ENCODE results near the gene C1orf198. TPM values are rescaled to one million over a fixed set of nuclear protein-coding genes. Genes with fewer than 3 reads are reported as not detected.

Gene C1orf198
- total RNA-seq, 1 donor from 2014 or later = 8.9 TPM

- Mint-ChIP-seq H3K36me3 (ENCODE audit: low read depth) (no peaks in the 10 kb centered on the region), H3K9me3 (no peaks in the 10 kb centered on the region), H3K27ac (no peak overlapping the region), H3K4me1 (ENCODE audit: low read depth) (no peaks in the 10 kb centered on the region), H3K27me3 (ENCODE audit: low read depth) (peaks cover 4% of the 10 kb centered on the region), H3K4me3 (ENCODE audit: low read depth) (no peak overlapping the region)
- no peak for DNase-seq (ENCODE audit: low spot score)
- intact Hi-C loops (cut with micrococcal nuclease) = no loop called here
Observed at GRCh38 chr1:230834292-230834691, 34.0 kb downstream of the C1orf198 start.

- no peak for DNase-seq (ENCODE audit: low spot score)
- Mint-ChIP-seq H3K4me1 (ENCODE audit: low read depth) (no peaks in the 10 kb centered on the region), H3K27me3 (ENCODE audit: low read depth) (peaks cover 4% of the 10 kb centered on the region), H3K36me3 (ENCODE audit: low read depth) (no peaks in the 10 kb centered on the region), H3K27ac (no peak overlapping the region), H3K9me3 (no peaks in the 10 kb centered on the region), H3K4me3 (ENCODE audit: low read depth) (no peak overlapping the region)
- intact Hi-C loops (cut with micrococcal nuclease) = no loop called here
Observed at GRCh38 chr1:230833511-230833910, 34.8 kb downstream of the C1orf198 start.

- H3K4me1 Mint-ChIP-seq (ENCODE audit: low read depth) = no peaks in the 10 kb centered on the region
- intact Hi-C loops (cut with micrococcal nuclease) = no loop called here
- H3K27me3 Mint-ChIP-seq (ENCODE audit: low read depth) = peaks cover 4% of the 10 kb centered on the region
- no peak for DNase-seq (ENCODE audit: low spot score)
- no peaks in the 10 kb centered on the region for H3K36me3 Mint-ChIP-seq (ENCODE audit: low read depth)
- H3K9me3 Mint-ChIP-seq = no peaks in the 10 kb centered on the region
- no peak overlapping the region for H3K27ac Mint-ChIP-seq
- no peak overlapping the region for H3K4me3 Mint-ChIP-seq (ENCODE audit: low read depth)
Observed at GRCh38 chr1:230832476-230832875, 35.8 kb downstream of the C1orf198 start.

GRCh38 chr1:230831771-230832170 is 36.5 kb downstream of the C1orf198 start:
- no peak overlapping the region for H3K27ac Mint-ChIP-seq
- DNase-seq (ENCODE audit: low spot score) = no peak
- intact Hi-C loops (cut with micrococcal nuclease) = no loop called here
- peaks cover 4% of the 10 kb centered on the region for H3K27me3 Mint-ChIP-seq (ENCODE audit: low read depth)
- H3K36me3 Mint-ChIP-seq (ENCODE audit: low read depth) = no peaks in the 10 kb centered on the region
- no peaks in the 10 kb centered on the region for H3K9me3 Mint-ChIP-seq
- H3K4me1 Mint-ChIP-seq (ENCODE audit: low read depth) = no peaks in the 10 kb centered on the region
- H3K4me3 Mint-ChIP-seq (ENCODE audit: low read depth) = no peak overlapping the region

GRCh38 chr1:230828421-230828820 is 39.9 kb downstream of the C1orf198 start:
- Mint-ChIP-seq H3K36me3 (ENCODE audit: low read depth) (no peaks in the 10 kb centered on the region), H3K4me1 (ENCODE audit: low read depth) (no peaks in the 10 kb centered on the region), H3K27ac (no peak overlapping the region), H3K9me3 (no peaks in the 10 kb centered on the region), H3K4me3 (ENCODE audit: low read depth) (no peak overlapping the region), H3K27me3 (ENCODE audit: low read depth) (peaks cover 4% of the 10 kb centered on the region)
- intact Hi-C loops (cut with micrococcal nuclease) = no loop called here
- DNase-seq (ENCODE audit: low spot score) = no peak

- Mint-ChIP-seq H3K4me1 (ENCODE audit: low read depth) (no peaks in the 10 kb centered on the region), H3K27me3 (ENCODE audit: low read depth) (peaks cover 4% of the 10 kb centered on the region), H3K4me3 (ENCODE audit: low read depth) (no peak overlapping the region), H3K27ac (no peak overlapping the region), H3K9me3 (no peaks in the 10 kb centered on the region), H3K36me3 (ENCODE audit: low read depth) (no peaks in the 10 kb centered on the region)
- intact Hi-C loops (cut with micrococcal nuclease) = no loop called here
- no peak for DNase-seq (ENCODE audit: low spot score)
Observed at GRCh38 chr1:230827801-230828200, 40.5 kb downstream of the C1orf198 start.

- no peak for DNase-seq (ENCODE audit: low spot score)
- intact Hi-C loops (cut with micrococcal nuclease) = no loop called here
- no peaks in the 10 kb centered on the region for H3K4me1 Mint-ChIP-seq (ENCODE audit: low read depth)
- H3K9me3 Mint-ChIP-seq = no peaks in the 10 kb centered on the region
- no peaks in the 10 kb centered on the region for H3K36me3 Mint-ChIP-seq (ENCODE audit: low read depth)
- H3K4me3 Mint-ChIP-seq (ENCODE audit: low read depth) = no peak overlapping the region
- H3K27ac Mint-ChIP-seq = no peak overlapping the region
- H3K27me3 Mint-ChIP-seq (ENCODE audit: low read depth) = peaks cover 4% of the 10 kb centered on the region
Observed at GRCh38 chr1:230827081-230827681, 41.1 kb downstream of the C1orf198 start.

GRCh38 chr1:230826166-230826875 is 42.0 kb downstream of the C1orf198 start:
- DNase-seq (ENCODE audit: low spot score) = no peak
- H3K27ac Mint-ChIP-seq = no peak overlapping the region
- H3K27me3 Mint-ChIP-seq (ENCODE audit: low read depth) = peaks cover 4% of the 10 kb centered on the region
- intact Hi-C loops (cut with micrococcal nuclease) = no loop called here
- no peaks in the 10 kb centered on the region for H3K4me1 Mint-ChIP-seq (ENCODE audit: low read depth)
- no peak overlapping the region for H3K4me3 Mint-ChIP-seq (ENCODE audit: low read depth)
- no peaks in the 10 kb centered on the region for H3K36me3 Mint-ChIP-seq (ENCODE audit: low read depth)
- H3K9me3 Mint-ChIP-seq = no peaks in the 10 kb centered on the region

GRCh38 chr1:230825761-230826160 is 42.6 kb downstream of the C1orf198 start:
- H3K4me3 Mint-ChIP-seq (ENCODE audit: low read depth) = no peak overlapping the region
- no peak for DNase-seq (ENCODE audit: low spot score)
- H3K4me1 Mint-ChIP-seq (ENCODE audit: low read depth) = no peaks in the 10 kb centered on the region
- H3K27me3 Mint-ChIP-seq (ENCODE audit: low read depth) = peaks cover 2% of the 10 kb centered on the region
- H3K9me3 Mint-ChIP-seq = no peaks in the 10 kb centered on the region
- intact Hi-C loops (cut with micrococcal nuclease) = no loop called here
- H3K36me3 Mint-ChIP-seq (ENCODE audit: low read depth) = no peaks in the 10 kb centered on the region
- H3K27ac Mint-ChIP-seq = no peak overlapping the region

- Mint-ChIP-seq H3K36me3 (ENCODE audit: low read depth) (no peaks in the 10 kb centered on the region), H3K4me1 (ENCODE audit: low read depth) (no peaks in the 10 kb centered on the region), H3K9me3 (no peaks in the 10 kb centered on the region), H3K4me3 (ENCODE audit: low read depth) (no peak overlapping the region), H3K27me3 (ENCODE audit: low read depth) (no peaks in the 10 kb centered on the region), H3K27ac (no peak overlapping the region)
- no peak for DNase-seq (ENCODE audit: low spot score)
- intact Hi-C loops (cut with micrococcal nuclease) = no loop called here
Observed at GRCh38 chr1:230824919-230825721, 43.2 kb downstream of the C1orf198 start.

- intact Hi-C loops (cut with micrococcal nuclease) = no loop called here
- Mint-ChIP-seq H3K27ac (no peak overlapping the region), H3K36me3 (ENCODE audit: low read depth) (no peaks in the 10 kb centered on the region), H3K9me3 (no peaks in the 10 kb centered on the region), H3K27me3 (ENCODE audit: low read depth) (no peaks in the 10 kb centered on the region), H3K4me3 (ENCODE audit: low read depth) (no peak overlapping the region), H3K4me1 (ENCODE audit: low read depth) (no peaks in the 10 kb centered on the region)
- DNase-seq (ENCODE audit: low spot score) = no peak
Observed at GRCh38 chr1:230824551-230824918, 43.8 kb downstream of the C1orf198 start.

GRCh38 chr1:230823931-230824381 is 44.4 kb downstream of the C1orf198 start:
- Mint-ChIP-seq H3K27ac (no peak overlapping the region), H3K27me3 (ENCODE audit: low read depth) (no peaks in the 10 kb centered on the region), H3K4me3 (ENCODE audit: low read depth) (no peak overlapping the region), H3K36me3 (ENCODE audit: low read depth) (no peaks in the 10 kb centered on the region), H3K4me1 (ENCODE audit: low read depth) (no peaks in the 10 kb centered on the region), H3K9me3 (no peaks in the 10 kb centered on the region)
- intact Hi-C loops (cut with micrococcal nuclease) = no loop called here
- no peak for DNase-seq (ENCODE audit: low spot score)

- H3K9me3 Mint-ChIP-seq = no peaks in the 10 kb centered on the region
- H3K27me3 Mint-ChIP-seq (ENCODE audit: low read depth) = no peaks in the 10 kb centered on the region
- no peaks in the 10 kb centered on the region for H3K36me3 Mint-ChIP-seq (ENCODE audit: low read depth)
- H3K27ac Mint-ChIP-seq = no peak overlapping the region
- no peak overlapping the region for H3K4me3 Mint-ChIP-seq (ENCODE audit: low read depth)
- no peak for DNase-seq (ENCODE audit: low spot score)
- no peaks in the 10 kb centered on the region for H3K4me1 Mint-ChIP-seq (ENCODE audit: low read depth)
- intact Hi-C loops (cut with micrococcal nuclease) = no loop called here
Observed at GRCh38 chr1:230823426-230823825, 44.9 kb downstream of the C1orf198 start.
